ENCODE results near the gene DDIT4. TPM values are rescaled to one million over a fixed set of nuclear protein-coding genes. Genes with fewer than 3 reads are reported as not detected.
A peak's percentile ranks its signal among the peaks of the same experiment; 100 is the strongest.

DDIT4 gene
- total RNA-seq, 1 experiment from 2014 or later: 20.7 TPM

DNA sequence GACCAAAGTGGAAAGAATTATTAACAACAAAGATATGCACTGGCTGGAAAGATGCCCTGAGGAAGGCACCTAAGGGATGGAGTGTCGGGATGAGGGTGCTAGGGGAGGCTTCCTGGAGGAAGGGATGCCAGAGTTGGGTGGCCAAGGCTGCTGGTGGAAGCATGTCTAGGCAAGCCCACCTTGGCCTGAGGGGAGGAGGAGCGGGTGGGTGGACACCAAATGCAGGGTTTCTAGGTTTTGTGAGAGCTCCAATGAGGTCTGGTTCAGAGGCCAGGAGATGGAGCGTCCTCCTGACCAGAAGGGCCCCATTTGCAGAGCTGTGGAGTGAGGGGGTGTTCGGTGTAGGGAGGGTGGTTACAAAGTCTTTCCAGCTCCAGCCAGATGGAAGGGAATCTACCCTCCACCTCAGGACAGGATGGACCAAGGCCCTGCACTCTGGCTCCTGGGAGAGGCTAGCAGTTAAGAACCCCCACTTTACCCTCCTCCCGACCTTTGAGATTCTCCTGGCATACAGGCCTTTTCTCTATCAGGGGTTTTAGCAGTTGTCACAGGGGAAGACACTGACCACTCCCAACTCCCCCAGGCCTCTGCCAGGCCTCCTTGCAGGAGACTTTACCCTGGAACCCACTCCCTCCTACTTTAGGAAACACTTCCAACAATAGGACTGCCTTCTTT is 3.0 kb upstream of the DDIT4 start:
- TF ChIP-seq, protein P1, sequence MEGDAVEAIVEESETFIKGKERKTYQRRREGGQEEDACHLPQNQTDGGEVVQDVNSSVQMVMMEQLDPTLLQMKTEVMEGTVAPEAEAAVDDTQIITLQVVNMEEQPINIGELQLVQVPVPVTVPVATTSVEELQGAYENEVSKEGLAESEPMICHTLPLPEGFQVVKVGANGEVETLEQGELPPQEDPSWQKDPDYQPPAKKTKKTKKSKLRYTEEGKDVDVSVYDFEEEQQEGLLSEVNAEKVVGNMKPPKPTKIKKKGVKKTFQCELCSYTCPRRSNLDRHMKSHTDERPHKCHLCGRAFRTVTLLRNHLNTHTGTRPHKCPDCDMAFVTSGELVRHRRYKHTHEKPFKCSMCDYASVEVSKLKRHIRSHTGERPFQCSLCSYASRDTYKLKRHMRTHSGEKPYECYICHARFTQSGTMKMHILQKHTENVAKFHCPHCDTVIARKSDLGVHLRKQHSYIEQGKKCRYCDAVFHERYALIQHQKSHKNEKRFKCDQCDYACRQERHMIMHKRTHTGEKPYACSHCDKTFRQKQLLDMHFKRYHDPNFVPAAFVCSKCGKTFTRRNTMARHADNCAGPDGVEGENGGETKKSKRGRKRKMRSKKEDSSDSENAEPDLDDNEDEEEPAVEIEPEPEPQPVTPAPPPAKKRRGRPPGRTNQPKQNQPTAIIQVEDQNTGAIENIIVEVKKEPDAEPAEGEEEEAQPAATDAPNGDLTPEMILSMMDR (conservative IDR thresholded peaks at IDR 0.05; ENCODE audit: low read depth, low read length): no peak
- TF ChIP-seq EZH2 (IDR thresholded peaks at IDR 0.05; ENCODE audit: borderline replicate concordance, low read depth, low read length, poor library complexity, severe bottlenecking): no peak
- BruUV-seq (replicated peaks): no TSS peak
- H3K27me3 ChIP-seq (replicated peaks; ENCODE audit: insufficient read depth, low read depth, low read length, poor library complexity): no peaks in the 10 kb centered on the region
- H3K4me3 ChIP-seq (ENCODE audit: low read depth, low read length, poor library complexity, severe bottlenecking): no peak overlapping the region
- intact Hi-C loops (cut with micrococcal nuclease; ENCODE audit: unreplicated experiment): loop anchor here (5.0 kb wide), 1 partner anchor 52 kb away; no protein-coding TSS in a partner anchor
- POLR2A ChIA-PET (ENCODE audit: low non-redundant PET): interaction anchor here (0.6 kb wide), 2 partner anchors 49 to 113 kb away, joined by 3 to 7 read pairs; no protein-coding TSS in a partner anchor
- DNase-seq (ENCODE audit: low spot score): no peak
- H3K4me1 ChIP-seq (ENCODE audit: insufficient read depth, low read length, poor library complexity, severe bottlenecking): peaks cover 17% of the 10 kb centered on the region
- CTCF ChIA-PET: no interaction called here
- H3K9me3 ChIP-seq (ENCODE audit: low read depth, low read length, poor library complexity, severe bottlenecking): no peaks in the 10 kb centered on the region
- peak overlapping the region; percentile 27 for H3K27ac ChIP-seq (ENCODE audit: low read depth, low read length, poor library complexity, severe bottlenecking)
- H3K36me3 ChIP-seq (ENCODE audit: insufficient read depth, low read length, poor library complexity, severe bottlenecking): peaks cover 12% of the 10 kb centered on the region

DNA sequence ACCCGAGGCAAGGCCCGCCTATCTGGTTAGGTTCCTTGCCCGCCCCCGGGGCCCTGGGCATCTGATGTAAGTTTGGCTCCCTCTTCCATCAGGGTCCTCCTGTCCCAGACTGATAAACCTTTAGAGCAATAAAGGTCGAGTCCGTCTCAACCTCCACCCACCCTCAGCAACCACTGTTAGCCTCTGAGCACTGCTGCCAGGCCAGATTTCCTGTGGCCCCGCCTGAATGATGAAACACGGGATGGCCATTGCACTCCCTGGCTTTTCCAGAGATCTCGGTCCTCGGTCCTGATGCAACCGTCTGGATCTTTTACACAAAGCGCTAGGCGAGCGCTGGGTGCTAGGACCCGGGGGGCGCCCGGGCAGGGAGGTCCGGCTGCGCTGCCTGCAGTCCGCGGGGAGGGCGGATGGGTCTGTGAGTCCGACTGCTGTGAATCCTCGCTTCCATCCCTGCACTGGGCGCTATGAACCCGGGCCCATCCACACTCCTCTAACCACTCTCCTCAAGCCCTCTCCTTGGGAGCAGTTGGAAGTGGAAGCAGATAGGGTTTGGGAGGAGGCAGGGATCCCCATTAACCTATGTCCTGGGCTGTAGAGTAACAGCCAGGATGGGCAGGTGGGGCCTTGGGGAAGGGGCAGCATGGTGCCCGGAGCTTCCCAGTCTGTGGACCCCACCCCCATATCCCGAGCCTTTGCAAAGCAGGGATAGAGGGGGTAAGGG is 875 bp upstream of the DDIT4 start:
- H3K27ac ChIP-seq (ENCODE audit: low read depth, low read length, poor library complexity, severe bottlenecking): peak overlapping the region; percentile 95
- peaks cover 33% of the 10 kb centered on the region for H3K4me1 ChIP-seq (ENCODE audit: insufficient read depth, low read length, poor library complexity, severe bottlenecking)
- ChIA-PET POLR2A (ENCODE audit: low non-redundant PET) (interaction anchor here (0.5 to 1.0 kb wide), 14 partner anchors 10 to 135 kb away, joined by 3 to 44 read pairs (median 4); no protein-coding TSS in a partner anchor), CTCF (interaction anchor here (0.7 kb wide), 1 partner anchor 54 kb away, joined by 3 read pairs; no protein-coding TSS in a partner anchor)
- no peaks in the 10 kb centered on the region for H3K9me3 ChIP-seq (ENCODE audit: low read depth, low read length, poor library complexity, severe bottlenecking)
- no TSS peak for BruUV-seq (replicated peaks)
- TF ChIP-seq, protein P1 (conservative IDR thresholded peaks at IDR 0.05; ENCODE audit: low read depth, low read length): no peak
- TF ChIP-seq EZH2 (IDR thresholded peaks at IDR 0.05; ENCODE audit: borderline replicate concordance, low read depth, low read length, poor library complexity, severe bottlenecking): no peak
- DNase-seq (ENCODE audit: low spot score): peak; percentile 87
- no peaks in the 10 kb centered on the region for H3K27me3 ChIP-seq (replicated peaks; ENCODE audit: insufficient read depth, low read depth, low read length, poor library complexity)
- H3K4me3 ChIP-seq (ENCODE audit: low read depth, low read length, poor library complexity, severe bottlenecking): peak overlapping the region; percentile 86
- peaks cover 18% of the 10 kb centered on the region for H3K36me3 ChIP-seq (ENCODE audit: insufficient read depth, low read length, poor library complexity, severe bottlenecking)
- intact Hi-C loops (cut with micrococcal nuclease; ENCODE audit: unreplicated experiment): loop anchor here (5.0 kb wide), 1 partner anchor 49 kb away; no protein-coding TSS in a partner anchor

DNA sequence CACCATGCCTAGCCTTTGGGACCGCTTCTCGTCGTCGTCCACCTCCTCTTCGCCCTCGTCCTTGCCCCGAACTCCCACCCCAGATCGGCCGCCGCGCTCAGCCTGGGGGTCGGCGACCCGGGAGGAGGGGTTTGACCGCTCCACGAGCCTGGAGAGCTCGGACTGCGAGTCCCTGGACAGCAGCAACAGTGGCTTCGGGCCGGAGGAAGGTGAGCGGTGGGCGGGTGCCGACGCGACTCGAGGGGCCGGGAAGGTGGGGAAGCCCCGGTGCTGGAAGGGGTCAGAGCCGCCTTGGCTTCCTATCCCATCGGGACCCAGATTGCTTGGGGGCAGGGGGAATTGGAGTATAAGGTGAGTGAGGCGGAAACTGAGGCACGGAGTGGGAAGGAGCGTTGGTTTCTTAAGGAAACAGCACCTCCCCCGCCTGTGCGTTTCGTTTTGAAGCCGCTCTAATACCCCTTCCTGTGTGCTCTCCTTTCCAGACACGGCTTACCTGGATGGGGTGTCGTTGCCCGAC is 547 bp downstream of the DDIT4 start:
- peak overlapping the region; percentile 82 for H3K27ac ChIP-seq (ENCODE audit: low read depth, low read length, poor library complexity, severe bottlenecking)
- no peak for DNase-seq (ENCODE audit: low spot score)
- H3K4me1 ChIP-seq (ENCODE audit: insufficient read depth, low read length, poor library complexity, severe bottlenecking): peaks cover 33% of the 10 kb centered on the region
- TSS peak; percentile 83 for BruUV-seq (replicated peaks)
- no peaks in the 10 kb centered on the region for H3K9me3 ChIP-seq (ENCODE audit: low read depth, low read length, poor library complexity, severe bottlenecking)
- ChIA-PET POLR2A (ENCODE audit: low non-redundant PET) (interaction anchor here (0.6 to 1.0 kb wide), 3 partner anchors 10 to 23 kb away, joined by 4 to 5 read pairs (median 5); no protein-coding TSS in a partner anchor), CTCF (interaction anchor here (0.9 kb wide), 2 partner anchors 14 to 43 kb away, joined by 3 to 5 read pairs; no protein-coding TSS in a partner anchor)
- no peak for TF ChIP-seq EZH2 (IDR thresholded peaks at IDR 0.05; ENCODE audit: borderline replicate concordance, low read depth, low read length, poor library complexity, severe bottlenecking)
- TF ChIP-seq, protein P1 (conservative IDR thresholded peaks at IDR 0.05; ENCODE audit: low read depth, low read length): no peak
- intact Hi-C loops (cut with micrococcal nuclease; ENCODE audit: unreplicated experiment): loop anchor here (5.0 kb wide), 1 partner anchor 48 kb away; no protein-coding TSS in a partner anchor
- H3K27me3 ChIP-seq (replicated peaks; ENCODE audit: insufficient read depth, low read depth, low read length, poor library complexity): no peaks in the 10 kb centered on the region
- H3K4me3 ChIP-seq (ENCODE audit: low read depth, low read length, poor library complexity, severe bottlenecking): peak overlapping the region; percentile 86
- H3K36me3 ChIP-seq (ENCODE audit: insufficient read depth, low read length, poor library complexity, severe bottlenecking): peaks cover 18% of the 10 kb centered on the region

All from A673 (cell line).